Raji (cell line): ENCODE measurements around the gene PLEKHH3.

ENCODE experiments used
- POLR2A ChIP-seq: IDR thresholded peaks from 2 replicates; pipeline ENCODE4 v1.6.1; 2011; ENCODE audit warnings: low read depth, low read length, control low read depth; ENCODE audit not compliant: insufficient read depth

PLEKHH3 gene

GRCh38 chr17:42623732-42624596 is 52.8 kb downstream of the PLEKHH3 start:
- TF ChIP-seq POLR2A = no peak

GRCh38 chr17:42623271-42623670 is 53.5 kb downstream of the PLEKHH3 start:
- no peak for TF ChIP-seq POLR2A

GRCh38 chr17:42618442-42619150 is 58.2 kb downstream of the PLEKHH3 start:
- TF ChIP-seq POLR2A = no peak; the same call in 1 of the 2 replicates

GRCh38 chr17:42617956-42618431 is 58.8 kb downstream of the PLEKHH3 start:
- no peak for TF ChIP-seq POLR2A
